ENCODE data around the gene C1orf159. TPM values are rescaled to one million over a fixed set of nuclear protein-coding genes. Genes with fewer than 3 reads are reported as not detected.
"Not testable (repeated sequence)": the region's sequence is repeated elsewhere in the genome, so short reads cannot be mapped to it uniquely, and the experiment has no call there.

Gene C1orf159
- total RNA-seq, 2 experiments from 2014 or later, result 11.1 to 11.3 TPM

DNA sequence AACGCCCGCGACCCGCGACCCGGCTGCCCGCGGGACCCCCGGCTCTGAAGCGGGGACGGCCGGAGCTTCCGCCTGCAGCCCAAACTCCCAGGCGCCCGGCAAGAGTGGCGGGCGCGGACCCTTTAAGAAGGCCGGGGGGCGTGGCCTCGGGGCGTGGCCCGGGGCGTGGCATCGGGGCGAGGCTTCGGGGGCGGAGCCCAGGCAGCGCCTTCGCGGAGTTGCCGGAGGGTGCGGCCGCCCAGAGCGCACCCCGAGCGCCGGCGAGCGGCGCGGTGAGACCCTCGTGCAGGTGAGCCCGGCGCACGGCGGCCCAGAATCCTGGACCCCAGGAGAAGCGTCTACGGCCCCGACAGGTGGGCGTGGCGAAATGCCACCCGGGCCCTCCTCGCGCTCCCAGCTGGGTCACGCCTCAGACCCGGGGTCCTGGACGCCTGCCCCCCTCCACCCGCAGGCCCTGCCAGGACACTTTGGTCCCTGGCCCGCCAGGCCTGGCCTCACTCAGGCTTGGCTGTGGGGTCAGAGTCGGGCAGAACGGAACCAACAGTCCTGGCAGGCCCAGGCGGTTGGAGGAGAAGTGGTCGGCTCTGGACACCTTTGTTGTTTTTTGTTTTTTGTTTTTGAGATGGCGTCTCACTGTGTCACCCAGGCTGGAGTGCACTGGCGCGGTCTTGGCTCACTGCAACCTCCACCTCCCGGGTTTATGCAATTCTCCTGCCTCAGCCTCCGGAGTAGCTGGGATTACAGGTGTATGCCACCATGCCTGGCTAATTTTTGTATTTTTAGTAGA is 56.2 kb downstream of the C1orf159 start:
- intact Hi-C loops (cut with DNase I, micrococcal nuclease), result loop anchor here in 1 of 2 experiments (10.0 kb wide), 1 partner anchor 155 kb away; no protein-coding TSS in a partner anchor
- Histone ChIP-seq H3K4me3 (ENCODE audit: low read length) (peak overlapping the region; percentile 24), H3K36me3 (ENCODE audit: insufficient read depth, low read length) (no peaks in the 10 kb centered on the region), H3K27ac (ENCODE audit: low read depth in 1 of 2, low read length in 2 of 2) (no peak overlapping the region), H3K4me1 (ENCODE audit: insufficient read depth, low read length) (peaks cover 41% of the 10 kb centered on the region), H3K27me3 (ENCODE audit: control insufficient read depth in 1 of 2, insufficient read depth in 2 of 2, low read length in 2 of 2) (peaks cover 44 to 52% of the 10 kb centered on the region in 2 experiments), H3K9me3 (ENCODE audit: control insufficient read depth in 1 of 2, insufficient read depth in 1 of 2, low read length in 2 of 2) (peaks cover 0 to 44% of the 10 kb centered on the region in 2 experiments)
- Mint-ChIP-seq H3K4me3 (no peak overlapping the region), H3K9me3 (no peaks in the 10 kb centered on the region), H3K27me3 (peaks cover 40% of the 10 kb centered on the region), H3K27ac (no peak overlapping the region), H3K36me3 (ENCODE audit: low read depth) (no peaks in the 10 kb centered on the region), H3K4me1 (ENCODE audit: low read depth) (peaks cover 4% of the 10 kb centered on the region)
- CTCF ChIA-PET, result interaction anchor here (1.3 kb wide), 1 partner anchor 27 kb away, joined by 4 read pairs; no protein-coding TSS in a partner anchor
- POLR2A ChIA-PET, result interaction anchor here (1.6 kb wide), 1 partner anchor 47 kb away, joined by 5 read pairs; the partner anchor contains the start of gene ISG15
- DNase-seq (peak; percentile 78 to 94 (median 88)), ATAC-seq (ENCODE audit: poor library complexity) (peak; percentile 76)
- TF ChIP-seq, protein P1, sequence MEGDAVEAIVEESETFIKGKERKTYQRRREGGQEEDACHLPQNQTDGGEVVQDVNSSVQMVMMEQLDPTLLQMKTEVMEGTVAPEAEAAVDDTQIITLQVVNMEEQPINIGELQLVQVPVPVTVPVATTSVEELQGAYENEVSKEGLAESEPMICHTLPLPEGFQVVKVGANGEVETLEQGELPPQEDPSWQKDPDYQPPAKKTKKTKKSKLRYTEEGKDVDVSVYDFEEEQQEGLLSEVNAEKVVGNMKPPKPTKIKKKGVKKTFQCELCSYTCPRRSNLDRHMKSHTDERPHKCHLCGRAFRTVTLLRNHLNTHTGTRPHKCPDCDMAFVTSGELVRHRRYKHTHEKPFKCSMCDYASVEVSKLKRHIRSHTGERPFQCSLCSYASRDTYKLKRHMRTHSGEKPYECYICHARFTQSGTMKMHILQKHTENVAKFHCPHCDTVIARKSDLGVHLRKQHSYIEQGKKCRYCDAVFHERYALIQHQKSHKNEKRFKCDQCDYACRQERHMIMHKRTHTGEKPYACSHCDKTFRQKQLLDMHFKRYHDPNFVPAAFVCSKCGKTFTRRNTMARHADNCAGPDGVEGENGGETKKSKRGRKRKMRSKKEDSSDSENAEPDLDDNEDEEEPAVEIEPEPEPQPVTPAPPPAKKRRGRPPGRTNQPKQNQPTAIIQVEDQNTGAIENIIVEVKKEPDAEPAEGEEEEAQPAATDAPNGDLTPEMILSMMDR (IDR thresholded peaks at IDR 0.05), result no peak

DNA sequence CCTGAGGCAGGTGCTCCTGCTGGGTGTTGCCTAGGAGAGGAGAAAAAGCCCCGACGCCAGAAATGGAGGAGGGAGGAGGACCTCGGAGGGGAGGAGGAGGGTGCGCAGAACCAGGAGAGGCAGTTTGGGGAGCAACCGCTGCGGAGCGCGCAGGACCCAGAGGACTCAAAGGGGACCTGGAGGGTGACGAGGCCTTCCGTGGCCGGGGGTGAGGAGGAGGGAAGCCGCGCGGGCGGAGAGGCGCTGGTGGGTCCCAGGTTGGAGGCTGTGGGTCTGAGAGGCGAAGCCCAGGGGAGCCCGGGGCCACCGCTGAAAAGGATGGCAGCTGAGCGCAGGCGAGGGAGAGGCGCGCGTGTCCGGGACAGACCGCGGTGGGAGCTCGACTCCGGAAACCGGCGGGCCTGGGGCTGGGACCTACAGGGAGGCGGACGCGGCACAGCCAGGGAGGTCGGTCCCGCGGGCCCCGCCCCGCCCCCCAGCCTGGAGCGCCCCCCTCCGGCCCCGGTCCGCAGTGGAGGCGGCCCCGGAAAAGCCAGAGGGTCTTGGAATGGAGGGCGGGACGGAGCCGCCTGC is 56.9 kb downstream of the C1orf159 start:
- Mint-ChIP-seq H3K36me3 (ENCODE audit: low read depth) (no peaks in the 10 kb centered on the region), H3K27ac (no peak overlapping the region), H3K27me3 (peaks cover 37% of the 10 kb centered on the region), H3K4me1 (ENCODE audit: low read depth) (peaks cover 4% of the 10 kb centered on the region), H3K4me3 (peak overlapping the region; percentile 62), H3K9me3 (no peaks in the 10 kb centered on the region)
- Histone ChIP-seq H3K27ac (ENCODE audit: low read depth in 1 of 2, low read length in 2 of 2) (no peak overlapping the region), H3K9me3 (ENCODE audit: control insufficient read depth in 1 of 2, insufficient read depth in 1 of 2, low read length in 2 of 2) (peaks cover 0 to 44% of the 10 kb centered on the region in 2 experiments), H3K27me3 (ENCODE audit: control insufficient read depth in 1 of 2, insufficient read depth in 2 of 2, low read length in 2 of 2) (peaks cover 44 to 52% of the 10 kb centered on the region in 2 experiments), H3K4me1 (ENCODE audit: insufficient read depth, low read length) (peaks cover 36% of the 10 kb centered on the region), H3K36me3 (ENCODE audit: insufficient read depth, low read length) (no peaks in the 10 kb centered on the region), H3K4me3 (ENCODE audit: low read length) (peak overlapping the region; percentile 26)
- DNase-seq, result peak in 5 of 14 experiments; percentile 26 to 62 (median 42)
- TF ChIP-seq, protein P1 (IDR thresholded peaks at IDR 0.05), result no peak
- POLR2A ChIA-PET, result interaction anchor here (1.6 kb wide), 1 partner anchor 46 kb away, joined by 5 read pairs; the partner anchor contains the start of gene ISG15
- intact Hi-C loops (cut with DNase I, micrococcal nuclease), result loop anchor here in 1 of 2 experiments (1.0 kb wide), 1 partner anchor 16 kb away; no protein-coding TSS in a partner anchor
- ATAC-seq (ENCODE audit: poor library complexity), result peak; percentile 18
- CTCF ChIA-PET, result interaction anchor here (0.7 to 1.3 kb wide), 2 partner anchors 20 to 26 kb away, joined by 3 to 4 read pairs; no protein-coding TSS in a partner anchor

DNA sequence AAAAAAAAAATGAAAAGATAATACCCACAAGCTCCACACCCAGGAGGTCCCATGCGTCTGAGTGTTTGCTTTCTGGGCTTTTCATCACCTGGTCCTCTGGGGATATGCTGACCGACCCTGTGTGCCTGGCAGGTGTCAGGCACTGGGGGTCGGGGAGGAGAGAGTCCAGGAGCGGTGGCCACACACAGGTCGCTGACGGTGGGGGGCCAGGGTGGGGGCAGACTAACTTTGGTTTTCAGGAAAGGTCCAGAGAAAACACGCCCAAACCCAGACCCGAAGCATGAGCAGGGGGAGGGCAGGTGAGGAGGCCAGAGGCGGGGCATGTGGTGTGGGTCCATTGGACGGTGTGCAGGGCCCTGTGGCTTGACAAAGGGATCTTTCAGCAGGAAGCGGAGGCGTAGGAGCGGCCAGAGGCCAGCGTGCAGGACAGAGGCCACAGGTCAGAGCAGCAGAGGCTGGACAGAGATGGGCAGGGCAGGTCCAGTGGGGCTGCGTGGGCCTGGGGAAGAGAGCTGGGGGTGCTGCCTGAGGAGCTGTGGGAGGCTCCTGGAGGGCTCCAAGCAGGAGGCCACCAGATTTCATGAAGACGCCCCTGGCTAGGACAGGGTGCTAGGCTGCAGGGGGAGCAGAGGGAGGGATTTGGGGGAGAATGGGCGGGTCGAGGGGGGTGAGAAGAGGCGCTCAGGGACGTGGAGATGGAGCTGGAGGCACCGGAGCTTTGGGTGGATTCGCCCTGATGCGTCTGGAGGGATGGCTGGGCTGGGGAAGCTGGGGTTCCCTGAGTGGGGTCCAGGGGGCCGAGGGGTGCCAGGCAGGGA is 57.6 kb downstream of the C1orf159 start:
- POLR2A ChIA-PET, result interaction anchor here (1.6 kb wide), 1 partner anchor 45 kb away, joined by 5 read pairs; the partner anchor contains the start of gene ISG15
- Histone ChIP-seq H3K36me3 (ENCODE audit: insufficient read depth, low read length) (no peaks in the 10 kb centered on the region), H3K27ac (ENCODE audit: low read depth in 1 of 2, low read length in 2 of 2) (no peak overlapping the region), H3K4me1 (ENCODE audit: insufficient read depth, low read length) (peaks cover 29% of the 10 kb centered on the region), H3K4me3 (ENCODE audit: low read length) (no peak overlapping the region), H3K27me3 (ENCODE audit: control insufficient read depth in 1 of 2, insufficient read depth in 2 of 2, low read length in 2 of 2) (peaks cover 40 to 50% of the 10 kb centered on the region in 2 experiments), H3K9me3 (ENCODE audit: control insufficient read depth in 1 of 2, insufficient read depth in 1 of 2, low read length in 2 of 2) (peaks cover 0 to 42% of the 10 kb centered on the region in 2 experiments)
- TF ChIP-seq, protein P1 (IDR thresholded peaks at IDR 0.05), result no peak
- intact Hi-C loops (cut with DNase I, micrococcal nuclease), result loop anchor here in 1 of 2 experiments (1.0 kb wide), 1 partner anchor 15 kb away; no protein-coding TSS in a partner anchor
- DNase-seq (no peak), ATAC-seq (ENCODE audit: poor library complexity) (no peak)
- Mint-ChIP-seq H3K27me3 (peaks cover 36% of the 10 kb centered on the region), H3K9me3 (no peaks in the 10 kb centered on the region), H3K4me1 (ENCODE audit: low read depth) (peaks cover 4% of the 10 kb centered on the region), H3K36me3 (ENCODE audit: low read depth) (no peaks in the 10 kb centered on the region), H3K4me3 (peak overlapping the region; percentile 62), H3K27ac (no peak overlapping the region)
- CTCF ChIA-PET, result interaction anchor here (0.7 to 1.3 kb wide), 2 partner anchors 19 to 25 kb away, joined by 3 to 4 read pairs; no protein-coding TSS in a partner anchor

DNA sequence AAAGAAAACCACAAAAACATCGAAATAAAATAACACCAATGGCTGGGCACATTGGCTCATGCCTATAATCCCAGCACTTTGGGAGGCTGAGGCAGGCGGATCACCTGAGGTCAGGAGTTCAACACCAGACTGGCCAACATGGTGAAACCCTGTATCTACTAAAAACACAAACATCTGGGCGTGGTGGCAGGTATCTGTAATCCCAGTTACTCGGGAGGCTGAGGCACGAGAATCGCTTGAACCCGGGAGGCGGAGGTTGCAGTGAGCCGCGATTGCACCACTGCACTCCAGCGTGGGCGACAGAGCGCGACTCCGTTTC is 58.2 kb downstream of the C1orf159 start:
- ATAC-seq (ENCODE audit: poor library complexity); H3K36me3 ChIP-seq (ENCODE audit: insufficient read depth, low read length); H3K36me3 Mint-ChIP-seq (ENCODE audit: low read depth); H3K4me3 Mint-ChIP-seq; H3K27ac ChIP-seq (ENCODE audit: low read depth in 1 of 2, low read length in 2 of 2); H3K27ac Mint-ChIP-seq; POLR2A ChIA-PET; CTCF ChIA-PET; DNase-seq; H3K4me1 Mint-ChIP-seq (ENCODE audit: low read depth); H3K4me3 ChIP-seq (ENCODE audit: low read length); H3K9me3 Mint-ChIP-seq: not testable (repeated sequence)
- Histone ChIP-seq H3K9me3 (ENCODE audit: control insufficient read depth in 1 of 2, insufficient read depth in 1 of 2, low read length in 2 of 2) (peaks cover 0 to 37% of the 10 kb centered on the region in 2 experiments), H3K4me1 (ENCODE audit: insufficient read depth, low read length) (peaks cover 26% of the 10 kb centered on the region), H3K27me3 (ENCODE audit: control insufficient read depth in 1 of 2, insufficient read depth in 2 of 2, low read length in 2 of 2) (peaks cover 34 to 44% of the 10 kb centered on the region in 2 experiments)
- peaks cover 33% of the 10 kb centered on the region for H3K27me3 Mint-ChIP-seq
- intact Hi-C loops (cut with DNase I, micrococcal nuclease), result loop anchor here in 1 of 2 experiments (1.0 kb wide), 1 partner anchor 14 kb away; no protein-coding TSS in a partner anchor
